KOPT-K1 (cell line): ENCODE measurements around the gene CFAP58.

Experiments
- H3K27ac ChIP-seq: fragments of 200-600 bp; sonication (generic); 2 replicates; pipeline ENCODE4 v1.5.1; 2016; ENCODE audit warnings: antibody characterized with exemption, mild to moderate bottlenecking, low read depth, low read length; ENCODE audit not compliant: poor library complexity, severe bottlenecking
- H3K36me3 ChIP-seq: fragments of 200-600 bp; sonication (generic); 2 replicates; pipeline ENCODE4 v1.5.1; 2017; ENCODE audit warnings: antibody characterized with exemption, mild to moderate bottlenecking, low read length, moderate library complexity; ENCODE audit not compliant: insufficient read depth
- H3K9me3 ChIP-seq: fragments of 200-600 bp; sonication (generic); 2 replicates; pipeline ENCODE4 v1.5.1; 2017; ENCODE audit warnings: antibody characterized with exemption, low read length, mild to moderate bottlenecking; ENCODE audit not compliant: insufficient read depth, poor library complexity, severe bottlenecking

CFAP58 gene

GRCh38 chr10:104413528-104413927 is 59.9 kb downstream of the CFAP58 start:
- Histone ChIP-seq H3K36me3 (no peaks in the 10 kb centered on the region), H3K9me3 (peaks cover 4% of the 10 kb centered on the region), H3K27ac (no peak overlapping the region)

GRCh38 chr10:104415526-104416165 is 62.0 kb downstream of the CFAP58 start:
- Histone ChIP-seq H3K36me3 (no peaks in the 10 kb centered on the region), H3K9me3 (no peaks in the 10 kb centered on the region), H3K27ac (no peak overlapping the region)

GRCh38 chr10:104416851-104417250 is 63.2 kb downstream of the CFAP58 start:
- Histone ChIP-seq H3K27ac (no peak overlapping the region), H3K9me3 (no peaks in the 10 kb centered on the region), H3K36me3 (no peaks in the 10 kb centered on the region)

- Histone ChIP-seq H3K27ac (no peak overlapping the region), H3K9me3 (no peaks in the 10 kb centered on the region), H3K36me3 (no peaks in the 10 kb centered on the region)
These were observed 64.1 kb downstream of the CFAP58 start for GRCh38 chr10:104417637-104418292.

GRCh38 chr10:104424719-104425118 is 71.1 kb downstream of the CFAP58 start:
- Histone ChIP-seq H3K9me3 (no peaks in the 10 kb centered on the region), H3K27ac (no peak overlapping the region), H3K36me3 (no peaks in the 10 kb centered on the region)

GRCh38 chr10:104427989-104428388 is 74.4 kb downstream of the CFAP58 start:
- no peaks in the 10 kb centered on the region for H3K36me3 ChIP-seq
- no peak overlapping the region for H3K27ac ChIP-seq
- no peaks in the 10 kb centered on the region for H3K9me3 ChIP-seq

- Histone ChIP-seq H3K27ac (no peak overlapping the region), H3K36me3 (no peaks in the 10 kb centered on the region), H3K9me3 (no peaks in the 10 kb centered on the region)
These were observed 76.2 kb downstream of the CFAP58 start for GRCh38 chr10:104429846-104430245.

GRCh38 chr10:104430360-104430759 is 76.7 kb downstream of the CFAP58 start:
- no peaks in the 10 kb centered on the region for H3K9me3 ChIP-seq
- no peaks in the 10 kb centered on the region for H3K36me3 ChIP-seq
- no peak overlapping the region for H3K27ac ChIP-seq

GRCh38 chr10:104433669-104434068 is 80.0 kb downstream of the CFAP58 start:
- H3K36me3 ChIP-seq = no peaks in the 10 kb centered on the region
- H3K27ac ChIP-seq = no peak overlapping the region
- no peaks in the 10 kb centered on the region for H3K9me3 ChIP-seq

GRCh38 chr10:104434601-104435000 is 81.0 kb downstream of the CFAP58 start:
- H3K9me3 ChIP-seq = no peaks in the 10 kb centered on the region
- no peaks in the 10 kb centered on the region for H3K36me3 ChIP-seq
- no peak overlapping the region for H3K27ac ChIP-seq

GRCh38 chr10:104435822-104436221 is 82.2 kb downstream of the CFAP58 start:
- Histone ChIP-seq H3K27ac (no peak overlapping the region), H3K36me3 (no peaks in the 10 kb centered on the region), H3K9me3 (no peaks in the 10 kb centered on the region)

- Histone ChIP-seq H3K9me3 (no peaks in the 10 kb centered on the region), H3K27ac (no peak overlapping the region), H3K36me3 (no peaks in the 10 kb centered on the region)
These were observed 83.6 kb downstream of the CFAP58 start for GRCh38 chr10:104437226-104437625.

GRCh38 chr10:104440221-104440620 is 86.6 kb downstream of the CFAP58 start:
- H3K9me3 ChIP-seq = no peaks in the 10 kb centered on the region
- H3K27ac ChIP-seq = no peak overlapping the region
- H3K36me3 ChIP-seq = no peaks in the 10 kb centered on the region

GRCh38 chr10:104441329-104442000 is 87.8 kb downstream of the CFAP58 start:
- H3K27ac ChIP-seq = no peak overlapping the region
- H3K36me3 ChIP-seq = no peaks in the 10 kb centered on the region
- H3K9me3 ChIP-seq = no peaks in the 10 kb centered on the region

- Histone ChIP-seq H3K9me3 (no peaks in the 10 kb centered on the region), H3K27ac (no peak overlapping the region), H3K36me3 (no peaks in the 10 kb centered on the region)
These were observed 91.7 kb downstream of the CFAP58 start for GRCh38 chr10:104445359-104445758.

- H3K36me3 ChIP-seq = no peaks in the 10 kb centered on the region
- no peaks in the 10 kb centered on the region for H3K9me3 ChIP-seq
- H3K27ac ChIP-seq = no peak overlapping the region
These were observed 92.5 kb downstream of the CFAP58 start for GRCh38 chr10:104446151-104446550.
